Measurements from ENCODE around the gene SDR42E2. TPM values are rescaled to one million over a fixed set of nuclear protein-coding genes. Genes with fewer than 3 reads are reported as not detected.
A peak's percentile ranks its signal among the peaks of the same experiment; 100 is the strongest.

SDR42E2 gene
- total RNA-seq, 2 donors from 2014 or later = not detected

GRCh38 chr16:22183335-22183734, 21.0 kb downstream of the SDR42E2 start:
- TF ChIP-seq CTCF (conservative IDR thresholded peaks at IDR 0.05) = no peak
- H3K9me3 Mint-ChIP-seq = no peaks in the 10 kb centered on the region
- no peak overlapping the region for H3K27ac ChIP-seq (ENCODE audit: low read depth, low read length)
- H3K4me1 ChIP-seq (ENCODE audit: control insufficient read depth, insufficient read depth, low read length) = no peaks in the 10 kb centered on the region
- no peaks in the 10 kb centered on the region for H3K36me3 ChIP-seq (ENCODE audit: control insufficient read depth, insufficient read depth, low read length)
- 90 to 97% methylated on average over 5 of the region's 5 CpGs for WGBS, 2 experiments (ENCODE audit: insufficient coverage in 1 of 2, insufficient read length in 1 of 2)
- no peak overlapping the region for H3K27ac Mint-ChIP-seq
- H3K9ac ChIP-seq (ENCODE audit: extremely low read depth, low read length, poor library complexity, severe bottlenecking) = no peak overlapping the region
- H3K9me3 ChIP-seq (ENCODE audit: control insufficient read depth, low read length) = no peaks in the 10 kb centered on the region
- no peaks in the 10 kb centered on the region for H3K27me3 ChIP-seq (ENCODE audit: control insufficient read depth, insufficient read depth, low read length, poor library complexity, severe bottlenecking)
- H3K27me3 Mint-ChIP-seq (ENCODE audit: insufficient read depth) = peaks cover 7% of the 10 kb centered on the region
- H3K4me3 ChIP-seq (ENCODE audit: low read length) = no peak overlapping the region
- no peaks in the 10 kb centered on the region for H3K36me3 Mint-ChIP-seq (ENCODE audit: low read depth)
- DNase-seq = no peak
- no peaks in the 10 kb centered on the region for H3K4me1 Mint-ChIP-seq
- H3K4me3 Mint-ChIP-seq = no peak overlapping the region

- no peaks in the 10 kb centered on the region for H3K36me3 Mint-ChIP-seq (ENCODE audit: low read depth)
Measured at GRCh38 chr16:22183901-22184614, 21.8 kb downstream of the SDR42E2 start.

GRCh38 chr16:22184615-22184968, 22.3 kb downstream of the SDR42E2 start:
- Histone ChIP-seq H3K4me1 (ENCODE audit: control insufficient read depth, insufficient read depth, low read length) (no peaks in the 10 kb centered on the region), H3K27me3 (ENCODE audit: control insufficient read depth, insufficient read depth, low read length, poor library complexity, severe bottlenecking) (peaks cover 7% of the 10 kb centered on the region), H3K9me3 (ENCODE audit: control insufficient read depth, low read length) (no peaks in the 10 kb centered on the region), H3K36me3 (ENCODE audit: control insufficient read depth, insufficient read depth, low read length) (no peaks in the 10 kb centered on the region), H3K9ac (ENCODE audit: extremely low read depth, low read length, poor library complexity, severe bottlenecking) (no peak overlapping the region), H3K4me3 (ENCODE audit: low read length) (no peak overlapping the region), H3K27ac (ENCODE audit: low read depth, low read length) (no peak overlapping the region)
- H3K4me3 Mint-ChIP-seq = no peak overlapping the region
- TF ChIP-seq CTCF (conservative IDR thresholded peaks at IDR 0.05) = no peak
- H3K27ac Mint-ChIP-seq = no peak overlapping the region
- 90 to 96% methylated on average over 4 to 6 of the region's 6 CpGs for WGBS, 2 experiments (ENCODE audit: insufficient coverage in 1 of 2, insufficient read length in 1 of 2)
- peaks cover 7% of the 10 kb centered on the region for H3K27me3 Mint-ChIP-seq (ENCODE audit: insufficient read depth)
- DNase-seq = no peak
- H3K9me3 Mint-ChIP-seq = no peaks in the 10 kb centered on the region
- peaks cover 8% of the 10 kb centered on the region for H3K4me1 Mint-ChIP-seq
- H3K36me3 Mint-ChIP-seq (ENCODE audit: low read depth) = no peaks in the 10 kb centered on the region

More at GRCh38 chr16:22183901-22184614, 21.8 kb downstream of the SDR42E2 start:
- Mint-ChIP-seq H3K9me3 (no peaks in the 10 kb centered on the region), H3K27ac (no peak overlapping the region), H3K4me1 (peaks cover 2% of the 10 kb centered on the region), H3K4me3 (no peak overlapping the region), H3K27me3 (ENCODE audit: insufficient read depth) (peaks cover 7% of the 10 kb centered on the region)
- Histone ChIP-seq H3K4me3 (ENCODE audit: low read length) (no peak overlapping the region), H3K27me3 (ENCODE audit: control insufficient read depth, insufficient read depth, low read length, poor library complexity, severe bottlenecking) (peaks cover 1% of the 10 kb centered on the region), H3K4me1 (ENCODE audit: control insufficient read depth, insufficient read depth, low read length) (no peaks in the 10 kb centered on the region), H3K36me3 (ENCODE audit: control insufficient read depth, insufficient read depth, low read length) (no peaks in the 10 kb centered on the region), H3K9me3 (ENCODE audit: control insufficient read depth, low read length) (no peaks in the 10 kb centered on the region), H3K27ac (ENCODE audit: low read depth, low read length) (no peak overlapping the region), H3K9ac (ENCODE audit: extremely low read depth, low read length, poor library complexity, severe bottlenecking) (no peak overlapping the region)
- WGBS, 2 experiments (ENCODE audit: insufficient coverage in 1 of 2, insufficient read length in 1 of 2) = 81 to 87% methylated on average over 7 to 11 of the region's 11 CpGs
- peak; percentile 49 for TF ChIP-seq CTCF (conservative IDR thresholded peaks at IDR 0.05)
- peak; percentile 78 for DNase-seq
